HG02884 (cell line): ENCODE data around the gene N4BP3.

Source experiments
- ATAC-seq: cut with Tn5 transposase; IDR thresholded peaks from one replicate; pipeline ENCODE4 v1.9.1; 2021; ENCODE audit warnings: mild to moderate bottlenecking, moderate library complexity; ENCODE audit not compliant: unreplicated experiment

N4BP3 gene

DNA sequence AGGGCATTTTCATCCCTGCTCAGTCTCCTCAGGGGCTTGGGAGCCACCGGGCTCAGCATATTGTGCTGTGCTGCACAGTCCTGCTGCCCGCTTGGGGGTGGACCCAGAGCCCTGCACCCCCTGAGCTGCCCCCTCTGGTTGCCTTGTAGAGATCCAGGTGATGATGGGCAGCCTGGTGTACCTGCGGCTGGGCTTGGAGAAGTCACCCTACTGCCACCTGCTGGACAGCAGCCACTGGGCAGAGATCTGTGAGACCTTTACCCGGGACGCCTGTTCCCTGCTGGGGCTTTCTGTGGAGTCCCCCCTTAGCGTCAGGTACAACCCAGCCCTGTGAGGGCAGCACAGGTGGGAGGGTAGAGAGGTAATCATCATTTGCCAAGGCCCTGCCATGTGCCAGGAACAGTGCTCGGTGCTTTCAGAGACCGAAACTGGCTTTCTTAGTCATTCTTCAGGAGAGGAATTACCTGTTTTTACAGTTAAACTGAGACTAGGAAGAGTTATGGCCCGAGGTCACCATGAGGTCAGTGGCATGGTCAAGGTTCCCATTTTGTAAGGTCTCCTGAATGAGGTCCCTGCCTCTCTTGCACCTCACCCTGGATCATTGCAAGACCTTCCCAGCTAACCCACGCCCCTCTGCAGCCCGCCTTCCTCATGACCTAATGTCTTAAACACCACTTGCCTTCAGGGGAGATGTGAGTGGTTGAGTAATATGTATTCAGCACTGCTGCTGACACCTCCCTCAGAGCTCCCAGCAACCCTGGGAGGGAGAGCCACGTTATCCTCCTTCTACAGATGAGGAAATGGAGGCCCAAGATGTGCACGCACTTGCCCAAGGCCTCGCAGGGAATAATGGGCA, 32.9 kb downstream of the N4BP3 start:
- ATAC-seq = no peak

DNA sequence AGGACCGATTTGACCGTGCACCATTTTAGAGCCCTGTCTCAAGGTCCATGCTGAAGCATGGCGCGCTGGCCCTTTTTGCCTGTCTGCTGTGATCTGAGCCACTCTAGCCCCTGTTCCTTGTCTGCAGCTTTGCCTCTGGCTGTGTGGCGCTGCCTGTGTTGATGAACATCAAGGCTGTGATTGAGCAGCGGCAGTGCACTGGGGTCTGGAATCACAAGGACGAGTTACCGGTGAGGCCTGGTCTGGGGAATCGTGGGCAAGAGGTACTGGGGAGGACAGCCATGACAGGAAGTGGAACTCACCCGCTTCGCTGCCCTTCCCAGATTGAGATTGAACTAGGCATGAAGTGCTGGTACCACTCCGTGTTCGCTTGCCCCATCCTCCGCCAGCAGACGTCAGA, 34.1 kb downstream of the N4BP3 start:
- no peak for ATAC-seq

GRCh38 chr5:178149199-178149932, 36.0 kb downstream of the N4BP3 start:
- no peak for ATAC-seq

DNA sequence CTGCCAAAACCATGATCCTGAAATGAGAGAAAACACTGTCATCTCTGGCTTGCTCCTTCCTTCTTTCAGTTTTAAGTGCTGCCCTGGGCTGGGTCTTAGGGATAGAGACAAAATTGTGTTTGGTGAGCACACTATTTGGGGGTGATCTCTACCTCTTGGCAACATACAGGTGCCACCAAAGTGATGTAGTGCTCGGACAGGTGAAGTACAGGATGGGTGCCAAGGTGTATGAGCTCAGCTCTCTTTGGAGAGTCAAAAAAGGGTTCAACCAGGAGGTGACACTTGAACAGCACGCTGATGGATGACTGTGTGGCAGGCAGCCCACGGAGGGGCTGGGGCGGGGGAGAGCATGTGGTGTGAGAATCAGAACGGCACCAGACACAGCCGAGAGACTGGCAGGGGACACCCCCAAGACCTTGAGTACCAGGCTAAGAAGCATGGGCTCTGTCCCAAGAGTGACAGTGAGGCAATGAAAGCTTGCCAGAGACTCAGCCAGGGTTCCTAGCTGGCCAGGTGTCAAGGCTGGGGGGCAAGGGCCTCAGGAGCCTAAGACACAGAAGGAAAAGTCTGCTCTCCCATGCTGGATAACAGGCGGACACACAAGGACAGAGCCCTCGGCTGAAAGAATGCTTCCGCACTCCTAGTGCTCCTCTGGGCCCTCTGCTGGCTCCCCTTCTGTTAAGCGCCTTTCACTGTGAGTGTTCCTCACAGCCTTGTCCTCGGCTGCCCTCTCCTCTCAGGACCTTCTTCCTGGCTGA, 37.8 kb downstream of the N4BP3 start:
- ATAC-seq = no peak

DNA sequence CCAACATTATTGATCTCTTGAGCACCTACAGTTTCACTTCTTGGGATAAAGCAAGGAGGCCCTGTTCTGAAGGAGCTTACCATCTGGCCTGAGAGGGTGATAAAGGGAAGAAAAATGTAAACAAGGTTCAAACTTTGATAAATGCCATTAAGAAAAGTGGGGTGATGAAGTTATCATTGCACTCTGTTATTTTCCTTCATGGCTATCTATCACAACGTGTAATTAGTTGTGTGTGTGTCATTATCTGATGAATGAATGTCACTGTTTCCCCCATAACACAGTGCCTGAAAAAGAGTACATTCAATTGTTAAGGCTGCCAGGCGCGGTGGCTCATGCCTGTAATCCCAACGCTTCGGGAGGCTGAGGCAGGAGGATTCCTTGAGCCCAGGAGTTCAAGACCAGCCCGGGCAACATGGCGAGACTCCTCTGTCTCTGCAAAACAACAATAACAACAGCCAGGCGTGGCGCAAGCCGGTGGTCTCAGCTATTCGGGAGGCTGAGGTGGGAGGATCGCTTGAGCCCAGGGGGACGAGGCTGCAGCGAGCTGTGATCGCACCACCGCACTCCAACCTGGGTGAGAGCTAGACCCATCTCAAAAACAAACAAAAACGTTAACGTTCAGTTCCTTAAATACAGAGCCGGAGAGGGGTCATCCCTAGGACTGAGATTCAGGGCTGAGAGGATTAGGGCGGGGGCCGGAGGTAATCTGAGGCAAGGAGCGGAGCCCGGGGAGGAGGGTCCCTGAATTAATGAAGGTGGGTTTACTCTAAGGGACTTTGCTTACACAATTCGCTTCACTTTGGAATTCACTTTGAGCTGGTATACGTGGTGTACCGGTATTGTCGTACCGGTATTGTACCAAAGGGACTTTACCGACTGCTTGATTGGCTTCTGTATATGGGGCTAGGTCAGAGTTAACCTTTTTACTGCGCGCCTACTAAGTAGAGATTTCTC, 39.4 kb downstream of the N4BP3 start:
- no peak for ATAC-seq

- peak; percentile 98 for ATAC-seq
Measured at GRCh38 chr5:178153530-178154340, 40.4 kb downstream of the N4BP3 start, which contains the start of gene NHP2. Gene NHP2, minus strand, starts transcription at chr5:178153885. Its CDS starts 68 bp downstream, at chr5:178153817.

- ATAC-seq = no peak
Measured at GRCh38 chr5:178155065-178155464, 41.7 kb downstream of the N4BP3 start.

DNA sequence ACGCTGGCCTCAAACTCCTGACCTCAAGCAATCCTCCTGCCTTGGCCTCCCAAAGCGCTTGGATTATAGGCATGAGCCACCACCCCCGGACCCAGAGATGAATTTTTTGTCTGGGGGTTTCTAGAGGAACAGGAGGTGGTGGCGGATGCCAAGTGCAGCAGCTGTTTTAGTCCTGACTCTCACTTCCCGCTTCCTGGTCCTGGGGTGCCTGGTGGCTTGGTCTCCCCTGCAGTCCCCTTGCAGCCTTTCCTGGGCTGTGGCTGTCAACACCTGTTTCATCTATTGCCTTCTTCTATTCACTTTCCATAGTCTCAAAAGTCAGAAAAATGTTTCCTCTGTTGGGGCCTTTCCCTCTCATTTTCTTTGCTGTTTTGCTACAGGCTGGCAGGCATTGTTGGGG, 46.8 kb downstream of the N4BP3 start:
- ATAC-seq = no peak

DNA sequence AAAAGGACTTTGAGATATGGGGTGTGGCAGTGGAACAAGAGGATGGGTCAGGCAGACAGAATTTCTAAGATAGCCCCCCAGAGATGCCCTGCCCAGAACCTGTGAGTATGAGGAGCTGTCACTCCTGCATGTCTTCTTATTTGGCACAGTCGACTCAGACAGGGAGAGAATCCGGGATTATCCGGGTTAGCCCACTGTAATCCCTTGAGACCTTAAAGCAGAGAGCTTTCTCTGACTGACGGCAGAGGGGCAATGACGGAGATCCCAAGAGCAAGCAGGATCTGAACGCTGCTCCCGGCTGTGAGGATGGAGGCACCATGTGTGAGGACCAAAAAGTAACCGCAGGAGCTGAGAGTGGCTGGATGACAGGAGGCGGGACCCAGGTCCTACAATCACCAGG, 49.1 kb downstream of the N4BP3 start:
- no peak for ATAC-seq

DNA sequence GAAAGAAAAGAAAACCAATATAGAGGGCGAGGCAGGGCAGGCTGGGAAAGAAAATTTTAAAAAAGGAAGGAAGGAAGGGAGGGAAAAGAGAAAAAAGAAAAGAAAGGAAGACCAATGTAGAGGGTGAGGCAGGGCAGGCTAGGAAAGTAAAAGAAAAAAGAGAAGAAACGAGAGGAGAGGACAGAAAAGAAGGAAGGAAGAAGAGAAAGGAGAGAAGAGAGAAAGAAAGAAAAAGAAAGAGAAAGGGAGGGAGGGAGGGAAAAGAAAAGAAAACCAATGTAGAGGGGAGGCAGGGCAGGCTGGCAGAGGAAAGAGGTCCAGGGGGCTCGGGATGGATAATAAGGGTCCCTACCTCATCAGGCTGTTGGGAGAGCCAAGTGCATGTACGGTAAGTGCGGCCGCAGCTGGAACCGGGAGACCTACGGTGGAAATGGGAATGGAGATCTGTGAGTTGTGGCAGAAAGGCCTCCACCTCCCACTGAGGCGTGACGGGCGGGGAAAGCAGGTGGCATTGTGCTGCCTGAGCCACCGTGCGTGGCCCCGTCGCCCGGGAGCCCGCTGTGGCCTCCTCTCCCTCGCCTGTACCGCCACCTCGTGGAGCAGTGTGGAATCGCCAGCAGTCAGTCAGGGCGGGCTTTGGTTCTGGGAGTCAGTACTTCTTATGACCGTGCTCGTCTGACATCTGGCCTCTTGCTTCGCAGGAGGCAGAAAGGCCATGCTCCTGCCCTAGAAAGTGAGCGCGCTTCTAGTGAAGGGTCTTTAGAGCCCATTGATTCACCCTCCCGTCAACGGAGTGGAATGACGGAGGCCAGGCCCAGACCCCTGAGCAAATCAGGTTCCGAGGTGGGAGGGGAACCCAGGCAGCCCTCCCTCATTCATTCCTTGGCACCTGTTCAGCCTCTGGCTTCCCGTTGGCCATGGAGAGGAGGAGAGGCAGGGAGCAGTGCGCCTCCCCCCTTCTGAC, 50.7 kb downstream of the N4BP3 start:
- no peak for ATAC-seq

GRCh38 chr5:178165581-178165980, 52.2 kb downstream of the N4BP3 start:
- no peak for ATAC-seq

DNA sequence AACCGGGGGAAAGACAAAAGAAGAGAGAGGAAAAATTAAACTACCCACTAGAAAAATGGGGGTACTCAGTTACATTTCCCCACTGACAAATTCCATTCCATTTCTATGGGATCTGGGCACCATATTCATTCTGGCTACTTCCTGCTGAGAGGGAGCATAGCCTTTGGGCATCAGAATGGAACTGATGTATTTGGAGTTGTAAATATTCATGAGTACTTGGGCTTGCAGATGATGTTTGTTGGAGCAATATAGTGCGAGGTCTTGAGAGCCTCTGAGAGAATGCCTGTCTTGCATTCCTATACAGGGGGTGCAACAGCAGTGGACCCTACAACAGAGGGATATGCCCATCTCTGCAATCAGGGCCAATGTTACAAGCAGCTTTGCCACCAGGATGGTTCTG, 57.1 kb downstream of the N4BP3 start:
- no peak for ATAC-seq

DNA sequence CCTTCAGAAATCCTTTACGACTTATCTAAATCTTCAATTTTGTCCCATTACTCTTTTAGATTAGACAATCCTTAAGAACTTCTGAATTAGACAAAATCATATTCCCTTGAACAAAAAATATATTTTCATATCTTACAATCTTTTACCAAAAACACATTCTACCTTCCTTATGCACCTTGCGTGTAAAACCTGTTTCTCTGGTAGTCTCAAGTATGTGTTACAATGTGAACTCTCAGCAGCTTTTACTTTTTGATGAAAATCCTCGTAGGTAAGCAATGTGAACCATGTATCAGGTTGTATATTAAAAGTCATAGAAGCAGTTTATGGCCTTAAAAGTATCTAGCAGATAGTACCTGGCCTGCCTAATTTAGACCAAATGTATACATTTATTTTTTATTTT, 61.1 kb downstream of the N4BP3 start:
- no peak for ATAC-seq
